A549 (cell line): ENCODE data around the gene C9orf57. TPM values are rescaled to one million over a fixed set of nuclear protein-coding genes. Genes with fewer than 3 reads are reported as not detected.

Experiments
- ATAC-seq, 2 experiments: fragments of 200-7000 bp in 1 of 2; fragments of >200 bp in 1 of 2; cut with Nextera tagmentation in 1 of 2; cut with Tn5 transposase in 1 of 2; 3 replicates each; pipeline versions ENCODE4 v1.8.0 to v1.9.1; 2018 to 2020; ENCODE audit warnings: mild to moderate bottlenecking in 1 of 2, moderate library complexity in 1 of 2
- CTCF ChIA-PET: fragments of 300-600 bp; sonication (Branson Sonifier 250); formaldehyde crosslinking; extraction: SDS; loops from one replicate; lab custom pipeline; 2021; ENCODE audit warnings: antibody characterized with exemption, inconsistent platforms; lab: Yijun Ruan, JAX
- POLR2A ChIA-PET: fragments of 350-600 bp; formaldehyde crosslinking; extraction: SDS; loops from one replicate; lab custom pipeline; 2021; ENCODE audit warnings: antibody characterized with exemption, inconsistent platforms; lab: Yijun Ruan, JAX
- DNase-seq, 2 experiments: peaks; one replicate each; pipeline versions ENCODE4 v3.0.0 to v3.0.0-alpha.2; 2011 to 2016; ENCODE audit warnings: low read depth in 1 of 2, low spot score in 1 of 2
- FAIRE-seq: peaks from 2 replicates; lab custom pipeline; 2011; peaks lifted over from hg19 to GRCh38; lab: Jason Lieb, UNC
- H3K27ac ChIP-seq, 2 experiments: fragments of >200 bp; sonication (Bioruptor Twin); formaldehyde crosslinking; 3 replicates each; pipeline ENCODE4 v1.5.1; 2016 to 2017
- H3K4me1 ChIP-seq: fragments of >200 bp; sonication (Bioruptor Twin); formaldehyde crosslinking; 3 replicates; pipeline ENCODE4 v1.6.1; 2016
- H3K4me2 ChIP-seq: fragments of >200 bp; sonication (Bioruptor Twin); formaldehyde crosslinking; 3 replicates; pipeline ENCODE4 v1.6.1; 2016
- H3K4me3 ChIP-seq: fragments of >200 bp; sonication (Bioruptor Twin); formaldehyde crosslinking; 3 replicates; pipeline ENCODE4 v1.5.1; 2016
- H3K9me3 ChIP-seq: fragments of >200 bp; sonication (Bioruptor Twin); formaldehyde crosslinking; 3 replicates; pipeline ENCODE4 v1.6.1; 2016
- CHD4 ChIP-seq: fragments of 200-600 bp; sonication (generic); IDR thresholded peaks from 2 replicates; pipeline ENCODE4 v1.6.1; 2016; ENCODE audit warnings: antibody characterized with exemption, mild to moderate bottlenecking, borderline replicate concordance
- FOSB ChIP-seq: fragments of 250-450 bp; sonication (Bioruptor Pico); IDR thresholded peaks from 2 replicates; pipeline ENCODE4 v1.5.0; 2020; ENCODE audit warnings: mild to moderate bottlenecking, moderate library complexity
- FOSL2 ChIP-seq, 2 experiments: fragments of 450-650 bp in 1 of 2; fragments of >200 bp in 1 of 2; sonication (Bioruptor Twin) in 1 of 2; formaldehyde crosslinking; IDR thresholded peaks; 2 replicates each; pipeline versions ENCODE4 v1.5.0 to v1.6.1; 2016 to 2020; ENCODE audit warnings: mild to moderate bottlenecking in 1 of 2, moderate library complexity in 1 of 2
- HDAC2 ChIP-seq: fragments of 200-600 bp; sonication (generic); IDR thresholded peaks from 2 replicates; pipeline ENCODE4 v1.6.1; 2016
- HOXA7 ChIP-seq: fragments of 250-450 bp; sonication (Bioruptor Pico); IDR thresholded peaks from 2 replicates; pipeline ENCODE4 v1.5.0; 2020; ENCODE audit warnings: mild to moderate bottlenecking, moderate library complexity
- JUNB ChIP-seq: fragments of >200 bp; sonication (Bioruptor Twin); formaldehyde crosslinking; IDR thresholded peaks from 2 replicates; pipeline ENCODE4 v1.6.1; 2016
- MYC ChIP-seq: IDR thresholded peaks from 2 replicates; pipeline ENCODE4 v1.6.1; 2012; ENCODE audit warnings: mild to moderate bottlenecking, inconsistent platforms, low read length, improper control_type of control experiment, borderline replicate concordance
- NR3C1 ChIP-seq: fragments of >200 bp; sonication (Bioruptor Twin); formaldehyde crosslinking; IDR thresholded peaks from 3 replicates; pipeline ENCODE4 v1.6.1; 2017
- TFCP2L1 ChIP-seq: fragments of 250-450 bp; sonication (Bioruptor Pico); IDR thresholded peaks from 2 replicates; pipeline ENCODE4 v1.5.0; 2021; ENCODE audit warnings: mild to moderate bottlenecking
- ZNF302 ChIP-seq: fragments of 250-450 bp; sonication (Bioruptor Pico); IDR thresholded peaks from 2 replicates; pipeline ENCODE4 v1.9.0; 2021; ENCODE audit warnings: inconsistent platforms, mild to moderate bottlenecking, moderate library complexity
- ZSCAN20 ChIP-seq: fragments of 250-450 bp; sonication (Bioruptor Pico); IDR thresholded peaks from 2 replicates; pipeline ENCODE4 v1.8.0; 2022; ENCODE audit warnings: mild to moderate bottlenecking, moderate library complexity
- WGBS: methylation state at CpG from one replicate; pipeline ENCODE4 v1.1.6; 2017; ENCODE audit errors: missing lambda C conversion rate; 5-methylcytosine and 5-hydroxymethylcytosine counted together
- polyA plus RNA-seq, 4 experiments: library from polyadenylated mRNA; depleted of rRNA in 3 of 4; stranded (reverse); fragments of >200 nt; fragmentation: RNase III in 1 of 4; extraction: RNeasy Plus Mini Kit Qiagen cat#74134 plus additional on column Dnase treatment in 1 of 4; gene quantifications; 2 replicates in 3 of 4; 3 replicates in 1 of 4; pipeline ENCODE4 v1.2.3, GENCODE V29; 2011 to 2017
- TF ChIP-seq, protein P1 (sequence below): fragments of 250-450 bp; sonication (Bioruptor Pico); IDR thresholded peaks from 2 replicates; pipeline ENCODE4 v1.5.0; 2021; ENCODE audit warnings: mild to moderate bottlenecking, moderate library complexity, borderline replicate concordance
- TF ChIP-seq, protein P2 (sequence below): fragments of >200 bp; sonication (Bioruptor Twin); formaldehyde crosslinking; IDR thresholded peaks from 3 replicates; pipeline ENCODE4 v1.5.1; 2016
- TF ChIP-seq, protein P3 (sequence below): fragments of >200 bp; sonication (Bioruptor Twin); formaldehyde crosslinking; IDR thresholded peaks from 3 replicates; pipeline ENCODE4 v1.6.1; 2016
- TF ChIP-seq, protein P4 (sequence below): IDR thresholded peaks from 2 replicates; pipeline ENCODE4 v1.6.1; 2012
- TF ChIP-seq, protein P5 (sequence below): fragments of 250-450 bp; sonication (Bioruptor Pico); IDR thresholded peaks from 2 replicates; pipeline ENCODE4 v1.5.0; 2020; ENCODE audit warnings: low read depth, mild to moderate bottlenecking, moderate library complexity
- TF ChIP-seq, protein P6 (sequence below): fragments of 200-600 bp; sonication (generic); IDR thresholded peaks from 2 replicates; pipeline ENCODE4 v1.6.1; 2016; ENCODE audit warnings: antibody characterized with exemption, mild to moderate bottlenecking, moderate library complexity

C9orf57 gene
- polyA plus RNA-seq, 2 of the 4 experiments (the other 2 are of a cell fraction) = not detected

DNA sequence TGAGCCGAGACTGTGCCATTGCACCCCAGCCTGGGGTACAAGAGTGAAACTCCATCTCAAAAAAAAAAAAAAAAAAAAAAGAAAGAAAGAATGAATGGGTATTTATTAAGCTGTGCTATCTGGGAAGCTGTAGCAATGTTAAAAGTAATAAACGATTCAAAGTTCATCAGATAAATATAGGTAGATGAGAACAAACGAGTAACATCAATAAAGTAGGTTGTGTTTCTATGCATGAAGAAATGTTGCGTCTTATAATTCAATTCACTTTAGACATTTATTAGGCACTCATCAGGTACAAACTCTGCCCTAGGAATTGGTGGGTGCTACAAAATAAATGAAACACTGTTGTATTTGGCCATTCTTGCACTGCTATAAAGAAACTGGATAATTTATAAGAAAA lies 36.8 kb downstream of the C9orf57 start:
- CTCF ChIA-PET = interaction anchor here (0.6 to 5.6 kb wide), 9 partner anchors 8 to 1687 kb away, joined by 3 to 61 read pairs (median 16); no protein-coding TSS in a partner anchor
- no peak for FAIRE-seq

DNA sequence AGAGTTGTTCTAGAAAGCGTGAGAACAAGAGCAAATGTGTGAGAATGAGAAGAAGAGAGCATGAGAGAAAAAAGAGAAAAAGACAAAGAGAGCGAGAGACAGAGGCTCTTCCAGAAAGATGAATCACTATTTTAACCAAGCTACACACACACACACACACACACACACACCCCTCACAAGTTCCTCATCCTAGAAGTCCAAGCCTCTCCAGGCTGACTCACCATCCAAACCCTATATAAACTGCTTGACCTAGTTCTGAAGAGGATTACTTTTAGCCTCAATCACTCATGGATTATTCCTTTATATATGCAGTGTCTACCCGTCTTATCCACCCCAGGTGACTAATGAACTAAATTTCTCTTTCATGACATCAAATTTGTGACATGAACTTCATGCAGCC lies 37.6 kb downstream of the C9orf57 start:
- Histone ChIP-seq H3K9me3 (no peaks in the 10 kb centered on the region), H3K4me3 (no peak overlapping the region), H3K4me1 (peaks cover 10% of the 10 kb centered on the region; the same call in 2 of the 3 replicates), H3K4me2 (no peak overlapping the region)
- peak in 1 of 2 experiments; percentile 49; a peak in 2 of 6 replicates for ATAC-seq
- no peak for TF ChIP-seq FOSL2 (IDR thresholded peaks at IDR 0.05)
- TF ChIP-seq FOSL2 (CRISPR knock-in tag; IDR thresholded peaks at IDR 0.05) = peak; percentile 34; the same call in 1 of the 2 replicates
- TF ChIP-seq NR3C1 = no peak
- TF ChIP-seq, all 56 proteins: peak for 1
- DNase-seq = peak in 1 of 2 experiments; percentile 58
- 49% methylated on average over 3 of the region's 3 CpGs for WGBS
- H3K27ac ChIP-seq = no peak overlapping the region
- no peak for FAIRE-seq
- ChIA-PET POLR2A (no interaction called here), CTCF (interaction anchor here (0.6 to 5.6 kb wide), 7 partner anchors 7 to 738 kb away, joined by 3 to 61 read pairs (median 26); no protein-coding TSS in a partner anchor)

More for the DNA sequence above, 36.8 kb downstream of the C9orf57 start:
- no peak overlapping the region for H3K27ac ChIP-seq
- H3K9me3 ChIP-seq = no peaks in the 10 kb centered on the region
- peaks cover 10% of the 10 kb centered on the region; the same call in 2 of the 3 replicates for H3K4me1 ChIP-seq
- no peak for ATAC-seq
- 83% methylated on average over 4 of the region's 4 CpGs for WGBS
- TF ChIP-seq, protein P1, sequence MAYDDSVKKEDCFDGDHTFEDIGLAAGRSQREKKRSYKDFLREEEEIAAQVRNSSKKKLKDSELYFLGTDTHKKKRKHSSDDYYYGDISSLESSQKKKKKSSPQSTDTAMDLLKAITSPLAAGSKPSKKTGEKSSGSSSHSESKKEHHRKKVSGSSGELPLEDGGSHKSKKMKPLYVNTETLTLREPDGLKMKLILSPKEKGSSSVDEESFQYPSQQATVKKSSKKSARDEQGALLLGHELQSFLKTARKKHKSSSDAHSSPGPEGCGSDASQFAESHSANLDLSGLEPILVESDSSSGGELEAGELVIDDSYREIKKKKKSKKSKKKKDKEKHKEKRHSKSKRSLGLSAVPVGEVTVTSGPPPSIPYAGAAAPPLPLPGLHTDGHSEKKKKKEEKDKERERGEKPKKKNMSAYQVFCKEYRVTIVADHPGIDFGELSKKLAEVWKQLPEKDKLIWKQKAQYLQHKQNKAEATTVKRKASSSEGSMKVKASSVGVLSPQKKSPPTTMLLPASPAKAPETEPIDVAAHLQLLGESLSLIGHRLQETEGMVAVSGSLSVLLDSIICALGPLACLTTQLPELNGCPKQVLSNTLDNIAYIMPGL (CRISPR knock-in tag) = no peak
- no peak for TF ChIP-seq HDAC2
- no peak for TF ChIP-seq TFCP2L1
- TF ChIP-seq, protein P2, sequence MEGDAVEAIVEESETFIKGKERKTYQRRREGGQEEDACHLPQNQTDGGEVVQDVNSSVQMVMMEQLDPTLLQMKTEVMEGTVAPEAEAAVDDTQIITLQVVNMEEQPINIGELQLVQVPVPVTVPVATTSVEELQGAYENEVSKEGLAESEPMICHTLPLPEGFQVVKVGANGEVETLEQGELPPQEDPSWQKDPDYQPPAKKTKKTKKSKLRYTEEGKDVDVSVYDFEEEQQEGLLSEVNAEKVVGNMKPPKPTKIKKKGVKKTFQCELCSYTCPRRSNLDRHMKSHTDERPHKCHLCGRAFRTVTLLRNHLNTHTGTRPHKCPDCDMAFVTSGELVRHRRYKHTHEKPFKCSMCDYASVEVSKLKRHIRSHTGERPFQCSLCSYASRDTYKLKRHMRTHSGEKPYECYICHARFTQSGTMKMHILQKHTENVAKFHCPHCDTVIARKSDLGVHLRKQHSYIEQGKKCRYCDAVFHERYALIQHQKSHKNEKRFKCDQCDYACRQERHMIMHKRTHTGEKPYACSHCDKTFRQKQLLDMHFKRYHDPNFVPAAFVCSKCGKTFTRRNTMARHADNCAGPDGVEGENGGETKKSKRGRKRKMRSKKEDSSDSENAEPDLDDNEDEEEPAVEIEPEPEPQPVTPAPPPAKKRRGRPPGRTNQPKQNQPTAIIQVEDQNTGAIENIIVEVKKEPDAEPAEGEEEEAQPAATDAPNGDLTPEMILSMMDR = no peak
- TF ChIP-seq ZNF302 (CRISPR knock-in tag) = no peak
- TF ChIP-seq FOSL2 (IDR thresholded peaks at IDR 0.05) = no peak
- no peak for TF ChIP-seq FOSL2 (CRISPR knock-in tag; IDR thresholded peaks at IDR 0.05)
- no peak for TF ChIP-seq ZSCAN20 (CRISPR knock-in tag)
- TF ChIP-seq, protein P3, sequence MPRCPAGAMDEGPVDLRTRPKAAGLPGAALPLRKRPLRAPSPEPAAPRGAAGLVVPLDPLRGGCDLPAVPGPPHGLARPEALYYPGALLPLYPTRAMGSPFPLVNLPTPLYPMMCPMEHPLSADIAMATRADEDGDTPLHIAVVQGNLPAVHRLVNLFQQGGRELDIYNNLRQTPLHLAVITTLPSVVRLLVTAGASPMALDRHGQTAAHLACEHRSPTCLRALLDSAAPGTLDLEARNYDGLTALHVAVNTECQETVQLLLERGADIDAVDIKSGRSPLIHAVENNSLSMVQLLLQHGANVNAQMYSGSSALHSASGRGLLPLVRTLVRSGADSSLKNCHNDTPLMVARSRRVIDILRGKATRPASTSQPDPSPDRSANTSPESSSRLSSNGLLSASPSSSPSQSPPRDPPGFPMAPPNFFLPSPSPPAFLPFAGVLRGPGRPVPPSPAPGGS = no peak
- TF ChIP-seq MYC = no peak
- TF ChIP-seq JUNB = no peak
- no peak for TF ChIP-seq CHD4
- TF ChIP-seq, protein P4, sequence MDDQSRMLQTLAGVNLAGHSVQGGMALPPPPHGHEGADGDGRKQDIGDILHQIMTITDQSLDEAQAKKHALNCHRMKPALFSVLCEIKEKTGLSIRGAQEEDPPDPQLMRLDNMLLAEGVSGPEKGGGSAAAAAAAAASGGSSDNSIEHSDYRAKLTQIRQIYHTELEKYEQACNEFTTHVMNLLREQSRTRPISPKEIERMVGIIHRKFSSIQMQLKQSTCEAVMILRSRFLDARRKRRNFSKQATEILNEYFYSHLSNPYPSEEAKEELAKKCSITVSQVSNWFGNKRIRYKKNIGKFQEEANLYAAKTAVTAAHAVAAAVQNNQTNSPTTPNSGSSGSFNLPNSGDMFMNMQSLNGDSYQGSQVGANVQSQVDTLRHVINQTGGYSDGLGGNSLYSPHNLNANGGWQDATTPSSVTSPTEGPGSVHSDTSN = no peak
- no peak for TF ChIP-seq FOSB (CRISPR knock-in tag)
- no peak for DNase-seq
- no peak overlapping the region for H3K4me3 ChIP-seq
- no peak overlapping the region for H3K4me2 ChIP-seq
- POLR2A ChIA-PET = interaction anchor here (0.6 kb wide), 1 partner anchor 1216 kb away, joined by 6 read pairs; no protein-coding TSS in a partner anchor

DNA sequence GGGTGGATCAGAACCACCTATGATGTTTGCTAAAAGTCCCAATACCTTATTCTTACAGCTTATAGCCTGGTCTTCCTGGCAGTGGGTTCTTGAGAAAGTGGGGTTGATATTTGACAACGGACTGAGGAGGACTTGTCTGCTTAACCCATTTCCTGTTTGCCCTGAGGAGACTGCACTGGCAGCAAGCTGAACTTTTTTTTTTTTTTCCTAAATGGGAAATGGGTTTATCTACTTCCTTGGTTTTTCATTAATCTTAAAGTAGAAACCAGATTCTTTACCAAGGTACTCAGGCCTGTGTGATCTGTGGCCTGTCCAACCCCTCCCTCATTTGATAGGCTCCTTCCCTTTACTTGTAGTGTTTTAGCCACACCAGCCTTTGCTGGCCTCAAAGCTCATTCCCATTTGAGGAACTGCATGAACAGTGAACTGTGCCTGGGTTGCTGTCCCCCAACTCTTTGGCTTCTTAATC lies 47.1 kb downstream of the C9orf57 start:
- ATAC-seq (0 out of 6 replicates have a peak, but pooled peaks of 1 of the 2 experiments have one; percentile 30), FAIRE-seq (no peak), DNase-seq (no peak)
- POLR2A ChIA-PET = interaction anchor here (1.1 kb wide), 1 partner anchor 8 kb away, joined by 4 read pairs; no protein-coding TSS in a partner anchor
- WGBS = 5% methylated on average over 1 of the region's 1 CpG
- CTCF ChIA-PET = interaction anchor here (0.6 to 1.2 kb wide), 4 partner anchors 10 to 45 kb away, joined by 3 to 5 read pairs (median 3); no protein-coding TSS in a partner anchor
- Histone ChIP-seq H3K27ac (no peak overlapping the region), H3K4me1 (peaks cover 8% of the 10 kb centered on the region; the same call in 1 of the 3 replicates), H3K9me3 (no peaks in the 10 kb centered on the region), H3K4me3 (no peak overlapping the region), H3K4me2 (peak overlapping the region; percentile 14; the same call in 1 of the 3 replicates)
- TF ChIP-seq, protein P5, sequence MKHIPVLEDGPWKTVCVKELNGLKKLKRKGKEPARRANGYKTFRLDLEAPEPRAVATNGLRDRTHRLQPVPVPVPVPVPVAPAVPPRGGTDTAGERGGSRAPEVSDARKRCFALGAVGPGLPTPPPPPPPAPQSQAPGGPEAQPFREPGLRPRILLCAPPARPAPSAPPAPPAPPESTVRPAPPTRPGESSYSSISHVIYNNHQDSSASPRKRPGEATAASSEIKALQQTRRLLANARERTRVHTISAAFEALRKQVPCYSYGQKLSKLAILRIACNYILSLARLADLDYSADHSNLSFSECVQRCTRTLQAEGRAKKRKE = no peak
- TF ChIP-seq, protein P1 (CRISPR knock-in tag) = no peak
- TF ChIP-seq HOXA7 (CRISPR knock-in tag) (no peak), ZSCAN20 (CRISPR knock-in tag) (no peak), TFCP2L1 (no peak)
- TF ChIP-seq, protein P6, sequence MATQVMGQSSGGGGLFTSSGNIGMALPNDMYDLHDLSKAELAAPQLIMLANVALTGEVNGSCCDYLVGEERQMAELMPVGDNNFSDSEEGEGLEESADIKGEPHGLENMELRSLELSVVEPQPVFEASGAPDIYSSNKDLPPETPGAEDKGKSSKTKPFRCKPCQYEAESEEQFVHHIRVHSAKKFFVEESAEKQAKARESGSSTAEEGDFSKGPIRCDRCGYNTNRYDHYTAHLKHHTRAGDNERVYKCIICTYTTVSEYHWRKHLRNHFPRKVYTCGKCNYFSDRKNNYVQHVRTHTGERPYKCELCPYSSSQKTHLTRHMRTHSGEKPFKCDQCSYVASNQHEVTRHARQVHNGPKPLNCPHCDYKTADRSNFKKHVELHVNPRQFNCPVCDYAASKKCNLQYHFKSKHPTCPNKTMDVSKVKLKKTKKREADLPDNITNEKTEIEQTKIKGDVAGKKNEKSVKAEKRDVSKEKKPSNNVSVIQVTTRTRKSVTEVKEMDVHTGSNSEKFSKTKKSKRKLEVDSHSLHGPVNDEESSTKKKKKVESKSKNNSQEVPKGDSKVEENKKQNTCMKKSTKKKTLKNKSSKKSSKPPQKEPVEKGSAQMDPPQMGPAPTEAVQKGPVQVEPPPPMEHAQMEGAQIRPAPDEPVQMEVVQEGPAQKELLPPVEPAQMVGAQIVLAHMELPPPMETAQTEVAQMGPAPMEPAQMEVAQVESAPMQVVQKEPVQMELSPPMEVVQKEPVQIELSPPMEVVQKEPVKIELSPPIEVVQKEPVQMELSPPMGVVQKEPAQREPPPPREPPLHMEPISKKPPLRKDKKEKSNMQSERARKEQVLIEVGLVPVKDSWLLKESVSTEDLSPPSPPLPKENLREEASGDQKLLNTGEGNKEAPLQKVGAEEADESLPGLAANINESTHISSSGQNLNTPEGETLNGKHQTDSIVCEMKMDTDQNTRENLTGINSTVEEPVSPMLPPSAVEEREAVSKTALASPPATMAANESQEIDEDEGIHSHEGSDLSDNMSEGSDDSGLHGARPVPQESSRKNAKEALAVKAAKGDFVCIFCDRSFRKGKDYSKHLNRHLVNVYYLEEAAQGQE = no peak
